Endodermal cell (in vitro differentiated cells): ENCODE measurements around the gene HS6ST2. TPM values are rescaled to one million over a fixed set of nuclear protein-coding genes. Genes with fewer than 3 reads are reported as not detected.

Experiments used
- DNase-seq: peaks from one replicate; pipeline ENCODE4 v3.0.0-alpha.2; 2017
- H3K27ac ChIP-seq: 2 replicates; pipeline ENCODE4 v1.5.1; 2013; ENCODE audit warnings: mild to moderate bottlenecking, low read depth, low read length, moderate library complexity
- H3K27me3 ChIP-seq: 2 replicates; pipeline ENCODE4 v1.6.1; 2013; ENCODE audit warnings: mild to moderate bottlenecking, low read length, moderate library complexity; ENCODE audit not compliant: insufficient read depth, control insufficient read depth, poor library complexity, severe bottlenecking
- H3K36me3 ChIP-seq: 2 replicates; pipeline ENCODE4 v1.7.0; 2013; ENCODE audit warnings: mild to moderate bottlenecking, low read length, moderate library complexity; ENCODE audit not compliant: control insufficient read depth, insufficient read depth
- H3K4me1 ChIP-seq: one replicate; pipeline ENCODE4 v1.7.0; 2013; ENCODE audit warnings: low read length; ENCODE audit not compliant: control insufficient read depth, insufficient read depth
- H3K4me3 ChIP-seq: 2 replicates; pipeline ENCODE4 v1.5.1; 2013; ENCODE audit warnings: mild to moderate bottlenecking, low read length, moderate library complexity
- H3K9ac ChIP-seq: 2 replicates; pipeline ENCODE4 v1.6.1; 2013; ENCODE audit warnings: mild to moderate bottlenecking, low read length, moderate library complexity; ENCODE audit not compliant: poor library complexity, severe bottlenecking; ENCODE audit errors: extremely low read depth
- H3K9me3 ChIP-seq: 2 replicates; pipeline ENCODE4 v1.6.1; 2013; ENCODE audit warnings: mild to moderate bottlenecking, low read length, moderate library complexity; ENCODE audit not compliant: control insufficient read depth
- H3K27ac Mint-ChIP-seq: 2 replicates; pipeline ENCODE4 v1.8.0; 2020; ENCODE audit warnings: mixed read lengths
- H3K27me3 Mint-ChIP-seq: 2 replicates; pipeline ENCODE4 v1.8.0; 2021; ENCODE audit warnings: mild to moderate bottlenecking, mixed read lengths; ENCODE audit not compliant: insufficient read depth
- H3K36me3 Mint-ChIP-seq: 2 replicates; pipeline ENCODE4 v1.8.0; 2020; ENCODE audit warnings: low read depth, mixed read lengths
- H3K4me1 Mint-ChIP-seq: 2 replicates; pipeline ENCODE4 v1.8.0; 2020; ENCODE audit warnings: mixed read lengths
- H3K4me3 Mint-ChIP-seq: 2 replicates; pipeline ENCODE4 v1.8.0; 2020; ENCODE audit warnings: mild to moderate bottlenecking, moderate library complexity, mixed read lengths
- H3K9me3 Mint-ChIP-seq: 2 replicates; pipeline ENCODE4 v1.8.0; 2020; ENCODE audit warnings: mild to moderate bottlenecking, mixed read lengths
- CTCF ChIP-seq: fragments of 200-600 bp; sonication (generic); conservative IDR thresholded peaks from 2 replicates; pipeline ENCODE4 v1.5.0; 2021; ENCODE audit warnings: antibody characterized with exemption, mild to moderate bottlenecking
- WGBS, 2 experiments: methylation state at CpG; one replicate each; pipeline versions ENCODE4 v1.1.5 to v1.1.7; 2013; ENCODE audit warnings: missing lambda C conversion rate in 2 of 2, mixed read lengths in 1 of 2; ENCODE audit not compliant: insufficient coverage in 1 of 2, insufficient read length in 1 of 2; 5-methylcytosine and 5-hydroxymethylcytosine counted together
- total RNA-seq, 2 donors: library from RNA; stranded (reverse); fragmentation: NEBNext Ultra II Directional in 1 of 2; extraction: Animal tissue kit (Norgen Biotek cat#: 25700) in 1 of 2; gene quantifications; 2 replicates in 1 of 2; 3 replicates in 1 of 2; pipeline ENCODE4 v1.2.1, GENCODE V29; 2021

Gene HS6ST2
- total RNA-seq, 2 donors from 2014 or later = 4.1 to 19.4 TPM

DNA sequence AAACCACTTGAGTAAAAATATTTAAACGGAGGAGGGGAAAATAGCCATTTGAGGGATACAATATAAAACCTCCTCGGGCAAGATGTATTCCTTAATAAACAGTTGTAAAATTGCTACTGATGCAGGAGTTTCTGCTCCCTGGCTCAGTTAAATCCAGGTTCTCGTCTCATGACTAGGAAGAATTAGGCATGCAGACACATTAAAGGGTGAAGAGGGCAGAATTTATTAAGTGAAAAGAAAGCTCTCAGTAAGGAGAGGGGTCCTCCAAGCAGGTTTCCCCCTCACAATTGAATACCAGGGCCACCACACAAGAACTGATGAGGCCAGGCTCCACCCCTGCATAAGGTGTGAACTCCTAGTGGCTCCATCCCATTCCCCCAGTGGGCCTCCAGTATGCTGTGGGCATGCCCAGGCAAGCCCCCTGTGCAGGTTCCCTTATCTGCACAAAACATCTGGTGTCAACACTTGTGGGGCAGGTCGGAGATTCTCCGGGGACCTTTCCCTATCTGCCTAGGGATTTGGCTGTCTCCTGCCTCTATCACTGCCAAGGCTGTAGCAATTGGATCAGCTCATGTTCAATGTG is 80.4 kb downstream of the HS6ST2 start:
- peaks cover 16% of the 10 kb centered on the region for H3K4me1 ChIP-seq
- H3K27ac Mint-ChIP-seq = peak overlapping the region; percentile 74
- H3K27me3 Mint-ChIP-seq = no peaks in the 10 kb centered on the region
- no peaks in the 10 kb centered on the region for H3K9me3 ChIP-seq
- H3K9ac ChIP-seq = no peak overlapping the region
- H3K4me1 Mint-ChIP-seq = peaks cover 58% of the 10 kb centered on the region
- H3K4me3 ChIP-seq = no peak overlapping the region
- no peaks in the 10 kb centered on the region for H3K9me3 Mint-ChIP-seq
- DNase-seq = peak; percentile 67
- H3K36me3 ChIP-seq = no peaks in the 10 kb centered on the region
- H3K36me3 Mint-ChIP-seq = no peaks in the 10 kb centered on the region
- no peaks in the 10 kb centered on the region for H3K27me3 ChIP-seq
- H3K4me3 Mint-ChIP-seq = no peak overlapping the region
- TF ChIP-seq CTCF = no peak
- no peak overlapping the region for H3K27ac ChIP-seq
- WGBS, 2 experiments = 67% methylated on average over 5 of the region's 5 CpGs; no CpG with 5 or more reads in 1 of the 2 experiments

DNA sequence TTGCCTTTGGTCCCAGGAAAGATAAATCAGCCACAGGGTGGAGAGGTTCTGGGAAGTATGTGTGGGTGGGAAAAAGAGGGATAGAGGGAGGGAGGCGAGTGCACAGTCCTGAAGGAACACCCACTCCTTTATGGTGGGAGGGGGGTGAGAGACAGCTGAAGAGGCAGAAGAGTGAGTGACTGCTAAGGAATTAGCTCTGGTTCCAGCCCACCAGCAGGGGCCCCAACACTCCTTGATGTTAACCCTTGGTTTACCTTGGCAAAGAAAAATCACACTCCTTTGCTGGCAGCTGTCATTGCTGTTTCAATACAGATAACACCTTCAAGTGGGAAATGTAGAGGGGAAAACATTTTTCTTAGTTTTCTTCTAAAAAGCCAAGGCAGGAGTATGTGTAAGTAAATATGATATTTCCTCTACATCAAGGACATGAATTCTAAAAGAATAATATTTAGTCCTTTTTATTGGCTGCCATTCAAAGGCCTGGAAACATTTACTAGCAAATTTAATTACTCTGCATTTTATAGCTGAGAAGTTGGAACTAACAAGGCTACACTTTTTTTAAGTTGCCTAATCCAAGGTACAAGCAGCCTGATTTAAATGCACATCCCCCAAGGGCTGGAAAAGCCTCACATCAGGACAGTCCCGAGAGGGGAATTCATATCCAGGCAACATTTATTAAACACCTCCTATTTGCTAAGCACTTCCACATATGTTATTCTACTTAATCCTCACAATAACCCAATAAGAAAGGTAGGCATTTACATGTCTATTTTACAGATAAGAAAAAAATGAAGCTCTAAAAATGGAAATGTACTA is 81.7 kb downstream of the HS6ST2 start:
- DNase-seq = peak; percentile 79

More for the DNA sequence above, 81.7 kb downstream of the HS6ST2 start:
- TF ChIP-seq CTCF = peak; percentile 66
- Mint-ChIP-seq H3K4me1 (peaks cover 61% of the 10 kb centered on the region), H3K27ac (peak overlapping the region; percentile 89), H3K9me3 (no peaks in the 10 kb centered on the region), H3K27me3 (no peaks in the 10 kb centered on the region), H3K4me3 (peak overlapping the region; percentile 36), H3K36me3 (no peaks in the 10 kb centered on the region)
- Histone ChIP-seq H3K36me3 (no peaks in the 10 kb centered on the region), H3K27ac (no peak overlapping the region), H3K4me1 (peaks cover 16% of the 10 kb centered on the region), H3K27me3 (no peaks in the 10 kb centered on the region), H3K9ac (no peak overlapping the region), H3K4me3 (peak overlapping the region; percentile 45), H3K9me3 (no peaks in the 10 kb centered on the region)
- 34 to 40% methylated on average over 1 to 2 of the region's 2 CpGs for WGBS, 2 experiments
